SU-DHL-6 (cell line): ENCODE data around the gene PML.

Experiments used
- H2AFZ ChIP-seq: fragments of 200-600 bp; sonication (generic); 2 replicates; pipeline ENCODE4 v1.6.1; 2014; ENCODE audit warnings: low read depth, mild to moderate bottlenecking, moderate library complexity, mixed read lengths, antibody characterized with exemption, low read length; ENCODE audit not compliant: severe bottlenecking
- H3F3A ChIP-seq: fragments of 200-600 bp; shearing (Covaris generic); 2 replicates; pipeline ENCODE4 v1.6.0; 2016; ENCODE audit warnings: antibody characterized with exemption, mild to moderate bottlenecking; ENCODE audit not compliant: insufficient read depth
- H3K27ac ChIP-seq: fragments of 200-600 bp; sonication (generic); 2 replicates; pipeline ENCODE4 v1.5.1; 2016; ENCODE audit warnings: low read depth, mild to moderate bottlenecking, low read length, moderate library complexity, mixed read lengths
- H3K27me3 ChIP-seq: fragments of 200-600 bp; sonication (generic), shearing (Covaris generic); 2 replicates; pipeline ENCODE4 v1.6.0; 2014; ENCODE audit warnings: mild to moderate bottlenecking, low read length
- H3K36me3 ChIP-seq: fragments of 200-600 bp; sonication (generic); 2 replicates; pipeline ENCODE4 v1.6.1; 2014; ENCODE audit warnings: mild to moderate bottlenecking, low read length, mixed read lengths
- H3K4me2 ChIP-seq: fragments of 300-600, 200-600 bp; shearing (Covaris generic), sonication (generic); 2 replicates; pipeline ENCODE4 v1.6.0; 2014; ENCODE audit warnings: low read length, low read depth, mild to moderate bottlenecking; ENCODE audit not compliant: poor library complexity, severe bottlenecking
- H3K4me3 ChIP-seq: fragments of 200-600 bp; sonication (generic); 2 replicates; pipeline ENCODE4 v1.5.1; 2014; ENCODE audit warnings: antibody characterized with exemption, low read length, mild to moderate bottlenecking, mixed read lengths; ENCODE audit not compliant: insufficient read depth, poor library complexity, severe bottlenecking
- H3K79me2 ChIP-seq: fragments of 200-600 bp; sonication (generic); 2 replicates; pipeline ENCODE4 v1.6.1; 2014; ENCODE audit warnings: mild to moderate bottlenecking, low read length, moderate library complexity; ENCODE audit not compliant: insufficient read depth
- H3K9ac ChIP-seq: fragments of 200-600 bp; sonication (generic); 2 replicates; pipeline ENCODE4 v1.7.0; 2014; ENCODE audit warnings: mild to moderate bottlenecking, low read length
- H3K9me2 ChIP-seq: fragments of 200-600 bp; sonication (generic); replicated peaks from 2 replicates; pipeline ENCODE4 v1.6.1; 2014; ENCODE audit warnings: low read length; ENCODE audit not compliant: insufficient read depth
- H3K9me3 ChIP-seq: fragments of 200-600 bp; sonication (generic); 2 replicates; pipeline ENCODE4 v1.6.1; 2014; ENCODE audit warnings: low read length, mixed read lengths; ENCODE audit not compliant: insufficient read depth
- H4K20me1 ChIP-seq: fragments of 200-600 bp; sonication (generic); 2 replicates; pipeline ENCODE4 v1.6.1; 2014; ENCODE audit warnings: low read depth, mild to moderate bottlenecking, antibody characterized with exemption, low read length, moderate library complexity, mixed read lengths
- CTCF ChIP-seq: fragments of 200-600 bp; sonication (generic); IDR thresholded peaks from one replicate; pipeline ENCODE4 v1.5.1; 2017; ENCODE audit warnings: antibody characterized with exemption, mild to moderate bottlenecking, low read length, moderate library complexity; ENCODE audit not compliant: insufficient read depth, poor library complexity, severe bottlenecking
- EZH2phosphoT487 ChIP-seq: fragments of 200-600 bp; sonication (generic), shearing (Covaris generic); conservative IDR thresholded peaks from 2 replicates; pipeline ENCODE4 v1.6.1; 2018; ENCODE audit warnings: mild to moderate bottlenecking, antibody characterized with exemption, low read length, moderate library complexity, mixed read lengths

Gene PML

DNA sequence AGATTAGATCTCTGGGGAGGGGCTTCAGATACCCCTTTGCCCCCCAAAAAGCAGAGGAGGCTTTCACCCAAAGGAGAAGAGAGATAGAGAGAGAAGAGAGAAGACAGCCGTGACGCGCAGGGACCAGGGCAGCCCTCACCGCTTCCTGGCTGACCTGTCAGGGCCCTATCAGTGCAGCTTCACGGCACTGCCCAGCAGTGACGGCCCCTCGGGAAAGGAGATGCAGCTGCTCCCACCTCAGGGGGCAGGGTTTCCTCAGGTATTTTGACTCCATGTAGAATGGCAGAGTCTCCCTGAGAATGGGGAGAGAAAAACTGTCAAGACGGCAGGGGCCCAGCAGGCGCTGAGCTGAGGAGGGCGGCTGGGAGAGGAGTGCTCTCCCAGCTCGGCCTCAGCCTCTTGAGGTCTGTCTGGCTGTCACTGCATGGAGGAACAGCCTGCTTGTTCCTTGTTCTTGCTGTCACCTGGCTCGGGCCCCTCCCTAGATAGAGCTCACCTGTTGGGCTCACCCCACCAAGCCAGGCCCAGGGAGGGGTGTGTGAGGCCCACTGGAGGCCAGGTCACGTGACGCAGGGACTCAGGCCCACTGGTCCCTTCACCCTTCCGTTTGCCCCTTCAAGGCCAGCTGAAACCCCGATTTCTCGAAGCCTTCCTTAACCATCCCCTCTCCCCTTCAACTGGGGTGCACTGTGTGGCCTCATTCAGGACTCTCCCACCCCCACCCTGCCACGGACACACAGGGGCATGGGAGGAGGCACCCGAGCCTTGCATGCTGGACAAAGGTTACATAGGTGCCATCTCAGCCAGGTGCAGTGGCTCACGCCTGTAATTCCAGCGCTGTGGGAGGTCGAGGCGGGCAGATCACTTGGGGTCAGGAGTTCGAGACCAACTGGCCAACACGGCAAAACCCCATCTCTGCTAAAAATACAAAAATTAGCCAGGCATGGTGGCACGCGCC, 40.0 kb upstream of the PML start:
- Histone ChIP-seq H3K4me3 (no peak overlapping the region), H4K20me1 (no peaks in the 10 kb centered on the region), H3K9ac (no peak overlapping the region), H3F3A (no peaks in the 10 kb centered on the region), H3K9me3 (no peaks in the 10 kb centered on the region), H2AFZ (no peak overlapping the region), H3K27ac (no peak overlapping the region), H3K36me3 (no peaks in the 10 kb centered on the region), H3K27me3 (no peaks in the 10 kb centered on the region), H3K4me2 (no peak overlapping the region), H3K79me2 (no peaks in the 10 kb centered on the region), H3K9me2 (no peaks in the 10 kb centered on the region)
- no peak for TF ChIP-seq CTCF
- TF ChIP-seq EZH2phosphoT487, result no peak

GRCh38 chr15:73955326-73955725, 39.2 kb upstream of the PML start:
- Histone ChIP-seq H3K9me2 (no peaks in the 10 kb centered on the region), H2AFZ (no peak overlapping the region), H3K36me3 (no peaks in the 10 kb centered on the region), H4K20me1 (no peaks in the 10 kb centered on the region), H3F3A (no peaks in the 10 kb centered on the region), H3K79me2 (no peaks in the 10 kb centered on the region), H3K27me3 (no peaks in the 10 kb centered on the region), H3K9me3 (no peaks in the 10 kb centered on the region), H3K4me3 (no peak overlapping the region), H3K27ac (no peak overlapping the region), H3K4me2 (no peak overlapping the region), H3K9ac (no peak overlapping the region)
- TF ChIP-seq EZH2phosphoT487 (no peak), CTCF (no peak)

GRCh38 chr15:73955861-73956742, 38.4 kb upstream of the PML start:
- no peak for TF ChIP-seq CTCF
- TF ChIP-seq EZH2phosphoT487, result no peak
- H3F3A ChIP-seq, result no peaks in the 10 kb centered on the region
- no peak overlapping the region for H3K4me2 ChIP-seq
- H3K36me3 ChIP-seq, result no peaks in the 10 kb centered on the region
- H2AFZ ChIP-seq, result no peak overlapping the region
- H3K9me2 ChIP-seq, result no peaks in the 10 kb centered on the region
- H3K79me2 ChIP-seq, result no peaks in the 10 kb centered on the region
- no peaks in the 10 kb centered on the region for H4K20me1 ChIP-seq
- no peak overlapping the region for H3K9ac ChIP-seq
- no peaks in the 10 kb centered on the region for H3K9me3 ChIP-seq
- no peak overlapping the region for H3K27ac ChIP-seq
- no peaks in the 10 kb centered on the region for H3K27me3 ChIP-seq
- H3K4me3 ChIP-seq, result no peak overlapping the region
